GM18526 (cell line): ENCODE results near the gene MFN1.

Source experiments
- POLR2A ChIP-seq: IDR thresholded peaks from 3 replicates; pipeline ENCODE4 v1.6.1; 2011; ENCODE audit not compliant: insufficient read length; ENCODE audit errors: extremely low read depth

MFN1 gene

DNA sequence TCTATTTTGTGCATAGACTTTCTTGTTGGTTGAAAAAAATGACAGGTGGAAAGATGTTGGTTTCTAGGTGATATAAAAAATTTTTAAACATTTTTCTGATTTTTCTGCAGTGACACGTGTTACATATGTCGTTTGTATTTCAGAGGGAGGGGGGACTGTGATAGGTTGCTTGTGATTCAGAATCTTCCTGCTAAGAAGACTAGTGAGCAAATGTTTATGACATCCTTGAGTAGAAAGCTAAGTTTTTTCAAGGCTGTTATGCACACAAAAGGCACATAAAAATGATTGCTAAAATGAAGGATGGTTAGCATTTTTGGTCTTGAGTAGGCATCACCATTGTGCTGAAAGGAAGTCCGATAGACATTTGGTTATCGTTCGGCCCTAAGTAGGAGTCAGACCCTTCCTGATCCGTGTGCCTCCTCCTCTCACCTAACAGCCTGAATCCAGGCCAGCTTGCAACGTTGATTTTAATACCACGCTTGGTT lies 23.2 kb upstream of the MFN1 start:
- no peak for TF ChIP-seq POLR2A

DNA sequence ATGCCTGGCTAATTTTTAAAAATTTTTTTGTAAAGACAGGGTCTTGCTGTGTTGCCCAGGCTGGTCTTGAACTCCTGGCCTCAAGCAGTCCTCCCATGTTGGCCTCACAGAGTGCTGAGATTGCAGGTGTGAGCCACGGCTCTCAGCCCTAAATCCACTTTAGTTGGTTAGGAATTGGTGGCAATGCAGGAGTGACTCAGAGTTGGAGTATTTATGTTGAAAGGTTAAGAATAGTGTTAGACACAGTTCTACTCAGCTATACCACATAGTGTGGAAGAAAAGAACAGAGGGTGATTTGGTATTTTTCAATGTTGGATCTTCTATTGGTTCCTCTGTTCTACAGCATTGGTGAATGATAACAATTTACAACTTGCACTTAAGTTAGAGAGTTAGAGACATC lies 17.1 kb upstream of the MFN1 start:
- no peak for TF ChIP-seq POLR2A

DNA sequence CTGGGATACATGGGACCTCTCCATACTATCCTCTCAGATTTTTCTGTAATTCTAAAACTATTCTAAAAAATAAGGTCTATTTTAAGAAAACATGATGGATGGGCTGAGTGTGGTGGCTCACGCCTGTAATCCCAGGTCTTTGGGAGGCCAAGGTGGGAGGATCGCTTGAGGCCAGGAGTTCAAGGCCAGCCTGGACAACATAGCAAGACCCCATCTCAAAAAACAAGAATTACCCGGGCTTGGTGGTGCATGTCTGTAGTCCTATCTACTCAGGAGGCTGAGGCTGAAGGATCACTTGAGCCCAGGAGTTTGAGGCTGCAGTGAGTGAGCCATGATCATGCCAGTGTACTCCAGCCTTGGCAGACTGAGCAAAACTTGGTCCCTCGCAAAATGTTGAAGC lies 15.3 kb upstream of the MFN1 start:
- no peak for TF ChIP-seq POLR2A

GRCh38 chr3:179333084-179333483 lies 14.4 kb upstream of the MFN1 start:
- TF ChIP-seq POLR2A: no peak

DNA sequence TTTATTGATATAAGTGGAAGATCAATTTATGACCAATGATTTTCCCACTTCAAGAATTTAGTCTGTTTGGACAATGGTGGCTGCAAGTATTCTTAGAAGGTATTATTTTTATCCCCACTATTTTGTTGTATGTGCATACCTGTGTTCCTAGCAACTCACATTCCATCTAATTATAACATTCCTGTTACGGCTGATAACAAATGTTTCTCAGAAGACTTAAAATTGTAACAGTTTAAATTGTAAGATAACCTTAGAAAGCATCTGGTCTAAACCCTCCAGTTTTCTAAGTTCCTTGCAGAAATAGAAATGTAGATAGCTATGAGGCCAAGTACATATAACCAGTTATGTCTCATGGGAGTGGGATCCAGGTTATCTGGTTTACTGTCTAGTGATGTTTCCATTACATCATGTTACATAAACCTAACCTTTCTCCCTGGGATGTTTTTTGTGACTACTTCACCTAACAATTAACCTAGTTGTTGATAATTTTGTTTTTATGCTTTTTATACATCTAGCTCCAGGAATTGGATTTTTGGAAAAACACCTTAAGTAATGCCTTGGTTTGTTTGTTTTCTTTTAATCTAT lies 11.1 kb upstream of the MFN1 start:
- TF ChIP-seq POLR2A: no peak

DNA sequence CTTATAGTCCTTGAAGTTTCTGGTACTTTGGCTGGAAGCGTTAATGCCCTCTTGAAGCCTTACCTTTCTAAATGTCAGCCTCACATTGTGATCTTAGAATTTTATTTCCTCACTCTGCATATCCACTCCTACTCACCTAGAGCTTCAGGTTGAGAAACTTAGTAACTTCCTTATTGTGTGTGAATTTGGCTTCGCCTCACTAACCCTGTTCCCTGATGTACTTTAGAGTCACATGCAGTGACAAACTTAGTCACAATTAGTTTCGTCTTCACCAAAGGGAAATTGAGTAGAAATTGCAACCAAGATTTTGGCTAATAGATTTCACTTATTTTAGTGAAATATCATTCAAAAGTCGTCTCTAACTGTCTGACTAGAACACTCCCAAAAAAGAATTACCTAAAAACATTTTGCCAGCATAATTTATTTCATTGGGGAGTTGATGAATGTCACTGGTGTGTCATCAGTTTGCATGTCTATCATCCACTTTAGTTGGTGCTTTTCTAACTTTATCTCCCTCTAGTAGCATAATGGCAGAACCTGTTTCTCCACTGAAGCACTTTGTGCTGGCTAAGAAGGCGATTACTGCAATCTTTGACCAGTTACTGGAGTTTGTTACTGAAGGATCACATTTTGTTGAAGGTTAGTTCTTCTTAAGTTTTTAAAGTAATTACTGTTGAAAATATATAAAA lies 960 bp downstream of the MFN1 start:
- no peak for TF ChIP-seq POLR2A

DNA sequence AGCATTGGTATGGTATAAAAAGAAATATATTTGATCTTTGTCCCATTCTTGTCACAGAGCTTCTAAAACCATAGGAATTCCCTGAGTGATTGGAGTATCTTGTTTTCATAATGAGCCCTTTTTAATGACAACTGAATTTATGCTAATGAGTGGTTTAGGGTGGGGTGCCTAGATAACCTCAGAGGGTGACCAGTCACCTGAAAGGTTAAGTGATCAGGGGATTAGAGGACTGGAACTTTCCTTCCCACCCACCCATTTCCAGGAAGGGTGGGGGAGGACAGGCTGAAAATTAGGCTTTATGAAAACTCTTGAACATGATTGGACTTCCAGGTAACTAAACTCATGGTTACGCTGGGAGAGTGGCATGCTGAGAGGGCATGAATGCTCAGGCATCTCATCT lies 8.5 kb downstream of the MFN1 start:
- TF ChIP-seq POLR2A: no peak

GRCh38 chr3:179363332-179363731 lies 15.8 kb downstream of the MFN1 start:
- TF ChIP-seq POLR2A: no peak

GRCh38 chr3:179369621-179370020 lies 22.1 kb downstream of the MFN1 start:
- no peak for TF ChIP-seq POLR2A

DNA sequence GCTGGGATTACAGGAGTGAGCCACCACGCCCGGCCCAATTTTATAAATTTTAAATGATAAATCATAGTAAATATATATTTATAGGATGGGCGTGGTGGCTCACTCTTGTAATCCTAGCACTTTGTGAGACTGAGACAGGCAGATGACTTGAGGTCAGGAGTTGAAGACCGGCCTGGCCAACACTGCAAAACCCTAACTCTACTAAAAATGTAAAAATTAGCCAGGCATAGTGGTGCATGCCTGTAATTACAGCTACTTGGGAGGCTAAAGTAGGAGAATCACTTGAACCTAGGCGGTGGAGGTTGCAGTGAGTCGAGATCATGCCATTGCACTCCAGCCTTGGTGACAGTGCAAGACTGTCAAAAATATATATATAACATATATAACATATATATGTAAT lies 26.4 kb downstream of the MFN1 start:
- TF ChIP-seq POLR2A: no peak

GRCh38 chr3:179375091-179375999 lies 27.8 kb downstream of the MFN1 start:
- TF ChIP-seq POLR2A: no peak

GRCh38 chr3:179376474-179376873 lies 29.0 kb downstream of the MFN1 start:
- no peak for TF ChIP-seq POLR2A

- no peak for TF ChIP-seq POLR2A
Observed at GRCh38 chr3:179391906-179392305, 44.4 kb downstream of the MFN1 start.

DNA sequence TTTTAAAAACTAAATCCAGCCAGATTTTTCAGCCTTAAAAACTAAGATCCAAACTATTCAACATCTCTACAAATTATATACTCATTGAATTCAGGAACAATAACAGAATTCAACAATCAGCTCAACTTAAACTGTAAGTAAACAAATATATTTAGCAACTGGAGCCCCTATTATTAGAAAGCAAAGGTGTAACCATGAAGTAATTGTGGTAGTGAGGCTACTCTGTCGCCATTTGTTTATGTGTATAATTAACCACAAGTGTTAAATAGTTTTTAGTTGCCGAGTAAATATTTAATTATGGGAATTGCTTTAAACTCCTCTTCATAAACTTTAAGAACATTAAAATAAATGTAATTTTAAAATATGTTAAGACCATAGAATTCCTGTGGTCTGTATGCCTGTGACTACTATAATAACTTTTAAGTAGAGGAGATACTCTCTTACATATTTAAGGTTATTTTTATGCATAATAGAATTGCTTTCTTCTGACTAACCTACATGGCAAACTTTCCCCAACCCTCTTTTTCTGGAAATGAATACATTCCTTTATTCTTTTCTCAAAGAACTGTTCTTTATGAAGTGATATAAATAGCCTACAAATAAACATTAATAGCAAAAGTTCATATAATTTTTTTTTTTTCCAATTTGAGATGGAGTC lies 51.2 kb downstream of the MFN1 start:
- no peak for TF ChIP-seq POLR2A

- no peak for TF ChIP-seq POLR2A
Observed at GRCh38 chr3:179401561-179401960, 54.1 kb downstream of the MFN1 start.
